GM13976 (cell line): ENCODE data around the gene EXOSC9.

ENCODE experiments used
- DNase-seq: peaks from one replicate; pipeline ENCODE4 v3.0.0; 2012; ENCODE audit warnings: low spot score
- CTCF ChIP-seq: IDR thresholded peaks from 2 replicates; pipeline ENCODE4 v1.5.1; 2012; ENCODE audit warnings: borderline replicate concordance, mild to moderate bottlenecking; ENCODE audit not compliant: insufficient read depth; ENCODE audit errors: extremely low read depth, missing control alignments, control extremely low read depth
- in situ Hi-C: fragments of 300-500 bp; cut with MboI; formaldehyde crosslinking; loops from one replicate; pipeline ENCODE4 v1.12.0; 2022; ENCODE audit warnings: low sequenced_read_pairs, mixed read lengths, inconsistent platforms; ENCODE audit not compliant: unreplicated experiment

The EXOSC9 gene

GRCh38 chr4:121819216-121819965 lies 18.3 kb downstream of the EXOSC9 start:
- DNase-seq, result no peak
- in situ Hi-C loops, result no loop called here

GRCh38 chr4:121822047-121822446 lies 20.9 kb downstream of the EXOSC9 start:
- no peak for TF ChIP-seq CTCF
- no peak for DNase-seq
- in situ Hi-C loops, result no loop called here

More at GRCh38 chr4:121819216-121819965, 18.3 kb downstream of the EXOSC9 start:
- no peak for TF ChIP-seq CTCF

GRCh38 chr4:121822796-121823504 lies 21.8 kb downstream of the EXOSC9 start:
- peak; percentile 61 for DNase-seq
- in situ Hi-C loops, result no loop called here
- no peak for TF ChIP-seq CTCF

- no peak for TF ChIP-seq CTCF
- DNase-seq, result peak; percentile 96
- in situ Hi-C loops, result no loop called here
Measured at GRCh38 chr4:121823505-121824170, 22.5 kb downstream of the EXOSC9 start, which contains the start of gene CCNA2. TSS of gene CCNA2 (minus strand) at chr4:121823883. CDS start at chr4:121823628, 255 bp downstream.

GRCh38 chr4:121824171-121824527 lies 23.0 kb downstream of the EXOSC9 start:
- in situ Hi-C loops, result no loop called here

More at GRCh38 chr4:121824171-121824527, 23.0 kb downstream of the EXOSC9 start:
- DNase-seq, result no peak
- TF ChIP-seq CTCF, result no peak
